Tibial artery (tissue), 4 donors: ENCODE measurements around the gene SAMD4A.

Experiments used
- DNase-seq, 2 donors: peaks; one replicate each; pipeline ENCODE4 v3.0.0-alpha.2; 2019
- H3K27ac ChIP-seq, 2 donors: fragments of 200-600 bp; sonication (generic) in 1 of 2; 1 replicate in 1 of 2; 2 replicates in 1 of 2; pipeline ENCODE4 v1.5.1; 2018 to 2019; ENCODE audit warnings: mild to moderate bottlenecking in 1 of 2
- H3K27me3 ChIP-seq, 2 donors: fragments of 200-600 bp; sonication (generic) in 1 of 2; one replicate each; pipeline versions ENCODE4 v1.5.1 to v1.6.0; 2016 to 2019
- H3K36me3 ChIP-seq, 3 donors: fragments of 200-600 bp; sonication (generic) in 2 of 3; one replicate each; pipeline ENCODE4 v1.5.1; 2016 to 2019; ENCODE audit warnings: mild to moderate bottlenecking in 2 of 3
- H3K4me1 ChIP-seq, 4 donors: fragments of 200-600 bp; sonication (generic) in 2 of 4; 1 replicate in 3 of 4; 2 replicates in 1 of 4; pipeline ENCODE4 v1.5.1; 2016 to 2019
- H3K4me3 ChIP-seq, 2 donors: fragments of 200-600 bp; sonication (generic) in 1 of 2; 1 replicate in 1 of 2; 2 replicates in 1 of 2; pipeline ENCODE4 v1.5.1; 2018 to 2019; ENCODE audit warnings: mild to moderate bottlenecking in 2 of 2
- H3K9me3 ChIP-seq, 3 donors: fragments of 200-600 bp; sonication (generic) in 1 of 3; one replicate each; pipeline ENCODE4 v1.5.1; 2016 to 2019
- intact Hi-C: fragments of 100-400 bp; cut with DNase I; formaldehyde crosslinking; loops from one replicate; pipeline ENCODE4 v1.15.0; 2023; ENCODE audit warnings: low total_unique reads
- TF ChIP-seq, protein P1 (sequence below), 2 experiments: fragments of 200-600 bp in 1 of 2; fragments of 450-650 bp in 1 of 2; IDR thresholded peaks; one replicate each; pipeline ENCODE4 v1.5.1; 2017 to 2019; ENCODE audit warnings: antibody characterized with exemption in 2 of 2, mild to moderate bottlenecking in 1 of 2, moderate library complexity in 1 of 2

SAMD4A gene

DNA sequence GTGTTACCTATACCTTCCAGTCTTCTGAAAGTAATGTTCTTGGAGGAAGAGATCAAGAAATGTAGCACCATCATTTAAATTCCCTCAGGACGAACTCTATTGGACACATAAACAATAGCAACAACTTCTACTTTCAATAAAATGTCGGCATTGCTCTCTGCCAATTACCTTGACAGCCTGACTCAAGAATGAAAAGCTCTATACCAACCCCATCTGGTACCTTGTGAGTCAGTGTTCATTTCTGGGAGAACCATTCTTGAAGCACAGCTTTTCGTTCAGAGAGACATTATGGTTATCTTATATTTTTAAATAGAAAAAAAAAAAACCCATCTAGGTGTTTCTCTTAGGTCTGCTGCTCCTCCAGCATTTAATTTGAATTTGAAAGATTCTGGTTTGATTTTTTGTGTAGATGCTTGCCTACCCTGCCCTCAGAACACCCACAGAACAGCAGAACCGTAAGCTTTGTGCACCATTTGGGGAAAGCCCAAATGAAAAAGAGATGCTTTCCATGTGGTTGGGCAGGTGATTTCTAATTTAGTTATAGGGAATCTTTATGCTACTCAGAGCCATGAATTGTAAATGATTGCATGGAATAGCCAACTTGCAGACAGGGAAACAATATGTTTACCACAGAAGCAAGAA, 156.0 kb downstream of the SAMD4A start:
- Histone ChIP-seq H3K27ac (no peak overlapping the region), H3K27me3 (no peaks in the 10 kb centered on the region), H3K36me3 (no peaks in the 10 kb centered on the region), H3K4me1 (peaks cover 0 to 38% (median 13%) of the 10 kb centered on the region in 4 donors), H3K9me3 (no peaks in the 10 kb centered on the region), H3K4me3 (no peak overlapping the region)
- TF ChIP-seq, protein P1, sequence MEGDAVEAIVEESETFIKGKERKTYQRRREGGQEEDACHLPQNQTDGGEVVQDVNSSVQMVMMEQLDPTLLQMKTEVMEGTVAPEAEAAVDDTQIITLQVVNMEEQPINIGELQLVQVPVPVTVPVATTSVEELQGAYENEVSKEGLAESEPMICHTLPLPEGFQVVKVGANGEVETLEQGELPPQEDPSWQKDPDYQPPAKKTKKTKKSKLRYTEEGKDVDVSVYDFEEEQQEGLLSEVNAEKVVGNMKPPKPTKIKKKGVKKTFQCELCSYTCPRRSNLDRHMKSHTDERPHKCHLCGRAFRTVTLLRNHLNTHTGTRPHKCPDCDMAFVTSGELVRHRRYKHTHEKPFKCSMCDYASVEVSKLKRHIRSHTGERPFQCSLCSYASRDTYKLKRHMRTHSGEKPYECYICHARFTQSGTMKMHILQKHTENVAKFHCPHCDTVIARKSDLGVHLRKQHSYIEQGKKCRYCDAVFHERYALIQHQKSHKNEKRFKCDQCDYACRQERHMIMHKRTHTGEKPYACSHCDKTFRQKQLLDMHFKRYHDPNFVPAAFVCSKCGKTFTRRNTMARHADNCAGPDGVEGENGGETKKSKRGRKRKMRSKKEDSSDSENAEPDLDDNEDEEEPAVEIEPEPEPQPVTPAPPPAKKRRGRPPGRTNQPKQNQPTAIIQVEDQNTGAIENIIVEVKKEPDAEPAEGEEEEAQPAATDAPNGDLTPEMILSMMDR (IDR thresholded peaks at IDR 0.05) = peak in 1 of 2 experiments; percentile 14
- no peak for DNase-seq
- intact Hi-C loops = no loop called here

DNA sequence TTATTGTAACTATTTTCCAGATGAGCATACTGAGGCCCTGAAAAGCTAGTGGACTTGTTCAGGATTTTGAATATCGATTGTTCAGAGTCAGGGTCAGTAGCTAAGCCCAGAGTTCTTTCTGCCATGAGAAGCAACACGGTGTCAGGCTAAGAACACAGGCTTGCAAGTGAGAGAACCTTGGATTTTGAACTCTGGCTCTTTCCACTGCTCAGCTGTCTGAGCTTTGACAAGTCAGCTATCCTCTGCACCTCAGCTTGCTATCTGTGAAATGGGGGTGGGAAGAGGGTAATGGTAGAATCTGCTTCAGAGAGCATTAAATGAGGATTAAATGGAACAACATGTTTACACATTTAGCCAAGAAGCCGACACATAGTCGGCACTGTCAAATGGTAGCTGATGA, 157.2 kb downstream of the SAMD4A start:
- intact Hi-C loops = no loop called here
- Histone ChIP-seq H3K27me3 (no peaks in the 10 kb centered on the region), H3K9me3 (no peaks in the 10 kb centered on the region), H3K27ac (no peak overlapping the region), H3K36me3 (no peaks in the 10 kb centered on the region), H3K4me3 (no peak overlapping the region), H3K4me1 (peaks cover 0 to 26% (median 4%) of the 10 kb centered on the region in 4 donors)
- TF ChIP-seq, protein P1 (IDR thresholded peaks at IDR 0.05) = no peak
- no peak for DNase-seq

DNA sequence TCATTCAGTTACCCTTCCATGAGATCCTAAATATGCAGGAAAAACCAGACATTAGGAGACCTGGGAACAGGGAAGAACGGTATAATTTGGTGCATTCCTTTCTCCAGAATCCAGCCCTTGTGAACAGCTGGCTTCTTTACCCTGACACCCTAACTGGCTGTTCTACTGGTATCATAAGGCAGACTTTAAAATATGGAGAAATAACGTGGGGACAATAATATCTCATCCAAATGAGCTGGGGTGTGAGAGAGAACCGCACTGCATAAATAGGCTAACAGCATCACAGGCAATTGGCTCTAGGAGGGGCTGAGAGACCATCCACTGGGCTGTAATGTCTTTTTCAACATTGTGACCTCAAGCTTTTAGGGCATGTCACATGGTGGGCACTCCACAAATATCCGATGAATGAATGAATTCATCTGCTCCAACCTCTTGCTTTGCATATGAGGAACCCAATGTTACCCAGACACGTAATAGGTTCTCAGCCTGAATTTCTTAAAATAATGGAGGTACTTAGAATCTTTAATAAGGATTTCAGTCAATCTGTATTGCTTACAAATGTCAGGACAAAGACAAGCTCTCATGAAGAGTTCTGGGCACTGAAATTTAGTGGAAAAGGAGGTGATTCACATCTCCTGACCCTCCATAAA, 157.9 kb downstream of the SAMD4A start:
- Histone ChIP-seq H3K36me3 (no peaks in the 10 kb centered on the region), H3K4me1 (peaks cover 0 to 22% (median 5%) of the 10 kb centered on the region in 4 donors), H3K9me3 (no peaks in the 10 kb centered on the region), H3K4me3 (no peak overlapping the region), H3K27me3 (no peaks in the 10 kb centered on the region), H3K27ac (no peak overlapping the region)
- DNase-seq = no peak
- intact Hi-C loops = no loop called here
- TF ChIP-seq, protein P1 (IDR thresholded peaks at IDR 0.05) = no peak

GRCh38 chr14:54725998-54726397, 159.1 kb downstream of the SAMD4A start:
- intact Hi-C loops = no loop called here
- TF ChIP-seq, protein P1 (IDR thresholded peaks at IDR 0.05) = no peak
- DNase-seq = no peak
- Histone ChIP-seq H3K36me3 (no peaks in the 10 kb centered on the region), H3K27me3 (no peaks in the 10 kb centered on the region), H3K4me1 (peaks cover 0 to 29% (median 7%) of the 10 kb centered on the region in 4 donors), H3K4me3 (no peak overlapping the region), H3K9me3 (no peaks in the 10 kb centered on the region), H3K27ac (no peak overlapping the region)

GRCh38 chr14:54727929-54728328, 161.0 kb downstream of the SAMD4A start:
- no peak overlapping the region for H3K4me3 ChIP-seq

More at GRCh38 chr14:54727929-54728328, 161.0 kb downstream of the SAMD4A start:
- no peaks in the 10 kb centered on the region for H3K36me3 ChIP-seq
- intact Hi-C loops = no loop called here
- peak in 1 of 2 donors; percentile 60 for DNase-seq
- TF ChIP-seq, protein P1 (IDR thresholded peaks at IDR 0.05) = no peak
- H3K27ac ChIP-seq = peak overlapping the region; percentile 1 to 20
- no peaks in the 10 kb centered on the region for H3K27me3 ChIP-seq
- no peaks in the 10 kb centered on the region for H3K9me3 ChIP-seq
- peaks cover 0 to 25% (median 9%) of the 10 kb centered on the region in 4 donors for H3K4me1 ChIP-seq
